Measurements from ENCODE around the gene FAM20A.
"Not testable (repeated sequence)": the region's sequence is repeated elsewhere in the genome, so short reads cannot be mapped to it uniquely, and the experiment has no call there.

Gene FAM20A

GRCh38 chr17:68532826-68533225, 68.3 kb downstream of the FAM20A start:
- no peak for DNase-seq

DNA sequence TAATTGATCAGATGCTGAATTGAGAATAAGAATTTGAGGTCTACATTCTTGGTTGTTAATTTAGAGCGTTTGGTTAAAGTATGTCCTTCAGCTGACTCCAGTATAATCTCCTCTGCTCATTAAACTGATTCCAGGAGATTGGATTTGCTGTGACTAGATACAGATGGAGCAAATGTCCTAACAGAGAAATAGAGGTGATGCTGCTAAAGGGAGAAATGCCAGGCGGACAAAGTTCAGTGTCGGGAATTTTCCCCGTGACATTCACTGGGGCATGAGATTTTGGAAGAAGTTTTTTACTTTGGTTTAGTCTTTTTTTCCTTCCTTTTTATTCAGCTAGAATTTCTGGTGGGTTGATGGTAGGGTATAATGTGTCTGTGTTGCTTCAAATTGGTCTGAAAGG, 69.9 kb downstream of the FAM20A start:
- no peak for DNase-seq

- DNase-seq = no peak
Measured at GRCh38 chr17:68527314-68527713, 73.9 kb downstream of the FAM20A start.

GRCh38 chr17:68526548-68526947, 74.6 kb downstream of the FAM20A start:
- DNase-seq = no peak

DNA sequence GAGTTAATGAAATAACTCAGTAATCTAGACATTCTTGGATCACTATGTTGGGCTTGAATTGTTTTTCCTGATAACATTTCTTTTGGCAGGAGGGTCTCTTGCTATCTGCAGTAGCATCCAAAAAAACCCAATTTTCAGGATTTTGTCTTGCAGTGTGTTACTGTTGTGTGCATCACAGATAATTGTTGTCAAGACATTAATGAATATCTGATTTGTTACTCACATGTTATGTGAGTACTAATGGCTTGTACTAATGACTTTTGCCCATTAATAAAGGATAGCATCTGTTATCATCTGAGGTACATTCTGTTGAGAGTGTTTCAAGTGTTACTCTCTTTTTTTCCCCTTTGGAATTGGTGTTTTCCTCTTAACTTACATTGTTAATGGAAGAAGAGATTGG, 78.9 kb downstream of the FAM20A start:
- no peak for DNase-seq

DNA sequence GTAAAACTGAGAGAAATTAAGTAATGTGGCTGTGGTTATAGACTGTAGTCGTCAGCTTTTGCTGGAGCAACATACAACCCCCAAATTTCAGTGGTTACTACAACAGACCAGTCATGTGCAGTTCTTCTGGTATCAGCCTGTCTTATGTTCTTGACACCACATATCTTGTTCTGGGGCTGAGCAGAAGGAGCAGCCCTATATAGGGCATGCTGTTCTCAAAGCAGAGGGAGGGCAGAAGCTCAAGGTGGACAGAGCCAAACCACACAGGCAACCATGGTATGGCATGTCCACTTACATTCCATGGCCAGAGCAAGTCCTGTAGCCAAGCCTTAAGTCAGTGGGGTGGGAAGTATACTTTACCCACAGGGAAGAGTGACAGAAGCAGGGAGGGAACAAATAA, 81.3 kb downstream of the FAM20A start:
- DNase-seq = no peak

GRCh38 chr17:68519051-68519450, 82.1 kb downstream of the FAM20A start:
- DNase-seq = not testable (repeated sequence)

GRCh38 chr17:68518063-68518815, 82.9 kb downstream of the FAM20A start:
- no peak for DNase-seq

DNA sequence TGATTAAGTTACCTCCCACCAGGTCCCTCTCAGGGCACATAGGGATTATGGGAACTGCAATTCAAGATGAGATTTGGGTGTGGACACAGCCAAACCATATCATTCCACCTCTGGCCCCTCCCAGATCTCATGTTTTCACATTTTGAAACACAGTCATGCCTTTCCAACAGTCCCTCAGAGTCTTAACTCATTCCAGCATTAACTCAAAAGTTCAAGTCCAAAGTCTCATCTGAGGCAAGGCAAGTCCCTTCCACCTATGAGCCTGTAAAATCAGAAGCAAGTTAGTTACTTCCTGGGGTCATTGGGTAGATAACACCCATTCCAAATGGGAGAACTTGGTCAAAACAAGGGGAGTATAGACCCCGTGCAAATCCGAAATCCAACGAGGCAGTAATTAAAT, 83.6 kb downstream of the FAM20A start:
- not testable (repeated sequence) for DNase-seq

GRCh38 chr17:68516732-68517131, 84.4 kb downstream of the FAM20A start:
- DNase-seq = no peak

- peak in 4 of 56 donors; percentile 7 to 26 (median 22) for DNase-seq
Measured at GRCh38 chr17:68514831-68515635, 86.1 kb downstream of the FAM20A start.

GRCh38 chr17:68513932-68514331, 87.2 kb downstream of the FAM20A start:
- no peak for DNase-seq

- peak in 3 of 56 donors; percentile 41 to 66 (median 55) for DNase-seq
Measured at GRCh38 chr17:68512960-68513474, 88.2 kb downstream of the FAM20A start.

DNA sequence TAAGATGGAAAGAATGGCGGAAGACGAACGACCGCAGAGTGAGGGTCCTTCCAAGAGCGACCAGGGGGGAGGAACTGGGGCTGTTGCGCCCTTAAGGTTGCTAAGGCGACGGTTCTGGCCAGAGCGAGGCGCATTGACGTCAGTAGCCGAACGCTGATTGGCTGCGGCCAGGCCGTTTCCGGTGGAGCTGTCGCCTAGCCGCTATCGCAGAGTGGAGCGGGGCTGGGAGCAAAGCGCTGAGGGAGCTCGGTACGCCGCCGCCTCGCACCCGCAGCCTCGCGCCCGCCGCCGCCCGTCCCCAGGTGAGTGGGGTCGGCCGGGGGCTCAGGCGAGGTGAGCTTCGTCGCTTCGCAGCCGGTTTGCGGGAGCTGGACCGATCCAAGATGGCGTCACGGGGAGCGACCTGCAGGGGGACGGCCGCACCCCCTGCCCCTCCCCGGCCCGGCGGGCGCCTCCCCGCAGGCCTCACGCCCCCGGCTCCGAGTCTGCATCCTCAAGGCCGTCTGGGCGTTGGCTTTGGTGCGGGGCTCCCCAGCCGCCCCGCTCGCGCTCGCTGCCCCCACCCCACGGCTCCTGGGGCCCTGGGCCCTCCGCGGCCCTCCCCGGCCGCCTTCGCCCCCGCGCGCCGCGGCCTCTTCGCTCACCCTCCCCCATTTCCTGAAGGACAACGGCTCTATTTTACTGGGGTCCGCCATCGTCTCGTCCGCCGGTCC, 88.8 kb downstream of the FAM20A start, which contains the start of gene PRKAR1A:
Gene PRKAR1A, plus strand, starts transcription at position 184 of the 713 bp plus-strand sequence. CDS start 2,970 bp downstream, outside the sequence.
- peak; percentile 79 to 98 (median 92) for DNase-seq

DNA sequence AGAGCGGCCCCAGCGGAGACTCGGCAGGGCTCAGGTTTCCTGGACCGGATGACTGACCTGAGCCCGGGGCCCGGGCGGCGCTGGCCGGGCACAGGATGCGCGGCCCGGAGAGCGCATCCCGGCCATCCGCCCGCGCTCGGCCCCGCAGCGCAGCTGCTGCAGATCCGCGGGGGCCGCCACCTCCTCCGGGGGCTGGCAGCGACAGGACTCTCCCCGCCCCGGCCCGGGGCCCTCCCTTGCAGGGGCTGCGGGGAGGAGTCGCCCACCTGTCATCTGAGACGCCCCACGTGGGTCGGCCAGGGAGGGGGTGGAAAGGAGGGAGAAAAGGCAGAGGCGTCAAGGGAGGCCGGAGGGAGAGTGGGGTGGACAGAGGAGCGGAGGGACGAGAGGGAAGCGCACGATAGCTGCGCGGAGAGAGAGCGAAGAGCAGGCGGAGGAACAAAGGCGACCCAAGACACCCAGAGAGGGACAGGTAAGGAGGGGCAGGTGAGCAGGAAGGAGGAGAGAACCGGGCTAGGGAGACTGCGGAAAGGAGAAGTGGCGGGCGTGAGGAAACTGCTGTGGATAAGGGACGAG, 89.4 kb downstream of the FAM20A start:
- DNase-seq = peak in 55 of 56 donors; percentile 45 to 93 (median 79)

GRCh38 chr17:68511254-68511670, 89.9 kb downstream of the FAM20A start:
- peak in 6 of 56 donors; percentile 55 to 70 (median 64) for DNase-seq

- DNase-seq = peak in 11 of 56 donors; percentile 4 to 27 (median 14)
Measured at GRCh38 chr17:68509141-68510057, 91.8 kb downstream of the FAM20A start.

- no peak for DNase-seq
Measured at GRCh38 chr17:68507576-68507975, 93.6 kb downstream of the FAM20A start.

DNA sequence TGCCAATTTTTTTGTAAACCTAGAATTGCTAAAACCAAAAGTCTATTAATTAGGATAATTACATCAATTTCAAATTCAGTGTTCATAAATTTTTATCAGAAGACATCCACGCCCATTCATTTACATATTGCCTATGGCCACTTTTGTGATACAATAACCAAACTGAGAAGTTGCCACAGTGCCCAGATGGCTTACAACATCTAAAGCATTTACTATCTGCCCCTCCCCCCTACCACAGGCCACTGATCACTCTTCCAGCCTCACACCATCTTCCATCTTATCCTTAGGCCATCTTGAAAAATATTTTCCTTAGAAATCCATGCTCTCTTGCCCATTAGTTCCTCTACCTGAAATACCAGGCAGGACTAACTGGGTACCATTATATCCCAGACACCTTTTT, 95.2 kb downstream of the FAM20A start:
- no peak for DNase-seq

- DNase-seq = no peak
Measured at GRCh38 chr17:68501074-68501473, 100.1 kb downstream of the FAM20A start.
